ENCODE data around the gene UBR7.
"Not testable (repeated sequence)": the region's sequence is repeated elsewhere in the genome, so short reads cannot be mapped to it uniquely, and the experiment has no call there.

Gene UBR7

DNA sequence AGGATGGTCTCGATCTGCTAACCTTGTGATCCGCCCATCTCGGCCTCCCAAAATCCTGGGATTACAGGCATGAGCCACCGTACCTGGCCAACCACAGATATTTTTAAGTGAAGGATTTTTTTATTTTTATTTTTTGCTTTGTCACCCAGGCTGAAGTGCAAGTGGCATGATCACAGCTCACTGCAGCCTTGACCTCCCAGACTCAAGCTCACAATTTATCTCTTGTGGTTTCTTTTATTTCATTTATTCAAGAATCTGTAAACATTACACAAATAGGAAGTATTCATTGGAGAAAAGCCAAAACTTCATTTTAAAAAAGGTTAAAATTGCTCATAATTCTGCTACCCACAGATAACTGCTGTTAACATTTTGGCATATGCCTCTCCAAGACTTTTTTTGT lies 35.7 kb upstream of the UBR7 start:
- DNase-seq = no peak
- H3K4me1 ChIP-seq = peaks cover 10% of the 10 kb centered on the region
- H3K36me3 ChIP-seq = no peaks in the 10 kb centered on the region
- H3K27me3 ChIP-seq = no peaks in the 10 kb centered on the region
- no peaks in the 10 kb centered on the region for H3K9me3 ChIP-seq
- H3K4me3 ChIP-seq (ENCODE audit: low read depth, low read length) = no peak overlapping the region
- no peak for TF ChIP-seq CTCF (IDR thresholded peaks at IDR 0.05; ENCODE audit: low read depth, low read length)

GRCh38 chr14:93173943-93174395 lies 33.1 kb upstream of the UBR7 start:
- TF ChIP-seq CTCF (IDR thresholded peaks at IDR 0.05; ENCODE audit: low read depth, low read length) = no peak
- no peaks in the 10 kb centered on the region for H3K9me3 ChIP-seq
- no peaks in the 10 kb centered on the region for H3K36me3 ChIP-seq
- no peak overlapping the region; the same call in 1 of the 2 replicates for H3K4me3 ChIP-seq (ENCODE audit: low read depth, low read length)
- no peaks in the 10 kb centered on the region for H3K27me3 ChIP-seq
- H3K4me1 ChIP-seq = peaks cover 10% of the 10 kb centered on the region
- peak; percentile 47 for DNase-seq

- not testable (repeated sequence) for DNase-seq, H3K36me3 ChIP-seq
These were observed 32.3 kb upstream of the UBR7 start for GRCh38 chr14:93174731-93175130.

DNA sequence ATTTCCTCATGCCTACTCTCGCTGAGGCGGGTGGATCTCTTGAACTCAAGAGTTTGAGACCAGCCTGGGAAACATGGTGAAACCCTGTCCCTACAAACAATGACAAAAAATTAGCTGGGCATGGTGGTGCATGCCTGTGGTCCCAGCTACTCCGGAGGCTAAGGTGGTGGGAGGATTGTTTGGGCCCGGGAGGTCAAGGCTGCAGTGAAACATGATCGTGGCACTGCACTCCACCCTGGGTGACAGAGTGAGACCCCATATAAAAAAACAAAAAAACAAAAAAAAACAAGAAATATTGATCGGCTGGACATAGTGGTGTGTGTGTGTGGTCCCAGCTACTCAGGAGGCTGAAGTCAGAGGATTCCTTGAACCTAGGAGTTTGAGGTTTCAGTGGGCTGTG lies 31.6 kb upstream of the UBR7 start:
- no peak for TF ChIP-seq CTCF (IDR thresholded peaks at IDR 0.05; ENCODE audit: low read depth, low read length)
- Histone ChIP-seq H3K9me3 (no peaks in the 10 kb centered on the region), H3K27me3 (no peaks in the 10 kb centered on the region), H3K4me3 (ENCODE audit: low read depth, low read length) (no peak overlapping the region), H3K4me1 (peaks cover 10% of the 10 kb centered on the region), H3K36me3 (no peaks in the 10 kb centered on the region)
- DNase-seq = no peak

More at GRCh38 chr14:93174731-93175130, 32.3 kb upstream of the UBR7 start:
- H3K9me3 ChIP-seq; H3K4me3 ChIP-seq (ENCODE audit: low read depth, low read length); H3K27me3 ChIP-seq: not testable (repeated sequence)
- H3K4me1 ChIP-seq = peaks cover 10% of the 10 kb centered on the region

- no peaks in the 10 kb centered on the region for H3K9me3 ChIP-seq
- H3K4me1 ChIP-seq = peaks cover 3% of the 10 kb centered on the region; the same call in 1 of the 2 replicates
- H3K4me3 ChIP-seq (ENCODE audit: low read depth, low read length) = peak overlapping the region; percentile 95
- no peak for TF ChIP-seq CTCF (IDR thresholded peaks at IDR 0.05; ENCODE audit: low read depth, low read length)
- no peak for DNase-seq
- H3K27me3 ChIP-seq = no peaks in the 10 kb centered on the region
- peaks cover 16% of the 10 kb centered on the region for H3K36me3 ChIP-seq
These were observed 23.3 kb upstream of the UBR7 start for GRCh38 chr14:93183596-93184317.

- peaks cover 19% of the 10 kb centered on the region for H3K36me3 ChIP-seq
These were observed 22.4 kb upstream of the UBR7 start, which contains the start of the genes LYSET and MOAP1 for GRCh38 chr14:93184391-93185348. LYSET (plus strand) TSS chr14:93185317; CDS start chr14:93185406, 89 bp downstream. MOAP1 (minus strand) TSS chr14:93184897; CDS start chr14:93184242, 655 bp downstream.

More at GRCh38 chr14:93184391-93185348, 22.4 kb upstream of the UBR7 start, which contains the start of the genes LYSET and MOAP1:
- peak within 1 kb of the TSS; percentile 95 for H3K4me3 ChIP-seq (ENCODE audit: low read depth, low read length)
- H3K4me1 ChIP-seq = peaks cover 3% of the 10 kb centered on the region; the same call in 1 of the 2 replicates
- DNase-seq = peak; percentile 94
- peak; percentile 21 for TF ChIP-seq CTCF (IDR thresholded peaks at IDR 0.05; ENCODE audit: low read depth, low read length)
- no peaks in the 10 kb centered on the region for H3K9me3 ChIP-seq
- H3K27me3 ChIP-seq = no peaks in the 10 kb centered on the region
